Measurements from ENCODE around the gene BRD1.

- TF ChIP-seq SIN3A (IDR thresholded peaks at IDR 0.05; ENCODE audit: low read depth) (no peak), POLR2A (IDR thresholded peaks at IDR 0.05; ENCODE audit: borderline replicate concordance, extremely low read depth, insufficient read depth, insufficient read length) (no peak), EZH2 (IDR thresholded peaks at IDR 0.05) (no peak), SRF (IDR thresholded peaks at IDR 0.05; ENCODE audit: low read depth) (no peak), EZH2phosphoT487 (IDR thresholded peaks at IDR 0.05; ENCODE audit: borderline replicate concordance) (no peak), JUND (IDR thresholded peaks at IDR 0.05) (no peak)
- TF ChIP-seq, protein P1, sequence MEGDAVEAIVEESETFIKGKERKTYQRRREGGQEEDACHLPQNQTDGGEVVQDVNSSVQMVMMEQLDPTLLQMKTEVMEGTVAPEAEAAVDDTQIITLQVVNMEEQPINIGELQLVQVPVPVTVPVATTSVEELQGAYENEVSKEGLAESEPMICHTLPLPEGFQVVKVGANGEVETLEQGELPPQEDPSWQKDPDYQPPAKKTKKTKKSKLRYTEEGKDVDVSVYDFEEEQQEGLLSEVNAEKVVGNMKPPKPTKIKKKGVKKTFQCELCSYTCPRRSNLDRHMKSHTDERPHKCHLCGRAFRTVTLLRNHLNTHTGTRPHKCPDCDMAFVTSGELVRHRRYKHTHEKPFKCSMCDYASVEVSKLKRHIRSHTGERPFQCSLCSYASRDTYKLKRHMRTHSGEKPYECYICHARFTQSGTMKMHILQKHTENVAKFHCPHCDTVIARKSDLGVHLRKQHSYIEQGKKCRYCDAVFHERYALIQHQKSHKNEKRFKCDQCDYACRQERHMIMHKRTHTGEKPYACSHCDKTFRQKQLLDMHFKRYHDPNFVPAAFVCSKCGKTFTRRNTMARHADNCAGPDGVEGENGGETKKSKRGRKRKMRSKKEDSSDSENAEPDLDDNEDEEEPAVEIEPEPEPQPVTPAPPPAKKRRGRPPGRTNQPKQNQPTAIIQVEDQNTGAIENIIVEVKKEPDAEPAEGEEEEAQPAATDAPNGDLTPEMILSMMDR (IDR thresholded peaks at IDR 0.05 in 2 of 3, conservative IDR thresholded peaks at IDR 0.05 in 1 of 3; ENCODE audit: borderline replicate concordance in 1 of 3, insufficient read depth in 1 of 3, low read depth in 2 of 3, low read length in 2 of 3), result no peak
- TF ChIP-seq, protein P2, sequence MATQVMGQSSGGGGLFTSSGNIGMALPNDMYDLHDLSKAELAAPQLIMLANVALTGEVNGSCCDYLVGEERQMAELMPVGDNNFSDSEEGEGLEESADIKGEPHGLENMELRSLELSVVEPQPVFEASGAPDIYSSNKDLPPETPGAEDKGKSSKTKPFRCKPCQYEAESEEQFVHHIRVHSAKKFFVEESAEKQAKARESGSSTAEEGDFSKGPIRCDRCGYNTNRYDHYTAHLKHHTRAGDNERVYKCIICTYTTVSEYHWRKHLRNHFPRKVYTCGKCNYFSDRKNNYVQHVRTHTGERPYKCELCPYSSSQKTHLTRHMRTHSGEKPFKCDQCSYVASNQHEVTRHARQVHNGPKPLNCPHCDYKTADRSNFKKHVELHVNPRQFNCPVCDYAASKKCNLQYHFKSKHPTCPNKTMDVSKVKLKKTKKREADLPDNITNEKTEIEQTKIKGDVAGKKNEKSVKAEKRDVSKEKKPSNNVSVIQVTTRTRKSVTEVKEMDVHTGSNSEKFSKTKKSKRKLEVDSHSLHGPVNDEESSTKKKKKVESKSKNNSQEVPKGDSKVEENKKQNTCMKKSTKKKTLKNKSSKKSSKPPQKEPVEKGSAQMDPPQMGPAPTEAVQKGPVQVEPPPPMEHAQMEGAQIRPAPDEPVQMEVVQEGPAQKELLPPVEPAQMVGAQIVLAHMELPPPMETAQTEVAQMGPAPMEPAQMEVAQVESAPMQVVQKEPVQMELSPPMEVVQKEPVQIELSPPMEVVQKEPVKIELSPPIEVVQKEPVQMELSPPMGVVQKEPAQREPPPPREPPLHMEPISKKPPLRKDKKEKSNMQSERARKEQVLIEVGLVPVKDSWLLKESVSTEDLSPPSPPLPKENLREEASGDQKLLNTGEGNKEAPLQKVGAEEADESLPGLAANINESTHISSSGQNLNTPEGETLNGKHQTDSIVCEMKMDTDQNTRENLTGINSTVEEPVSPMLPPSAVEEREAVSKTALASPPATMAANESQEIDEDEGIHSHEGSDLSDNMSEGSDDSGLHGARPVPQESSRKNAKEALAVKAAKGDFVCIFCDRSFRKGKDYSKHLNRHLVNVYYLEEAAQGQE (IDR thresholded peaks at IDR 0.05; ENCODE audit: low read depth), result no peak
- TF ChIP-seq, protein P3, sequence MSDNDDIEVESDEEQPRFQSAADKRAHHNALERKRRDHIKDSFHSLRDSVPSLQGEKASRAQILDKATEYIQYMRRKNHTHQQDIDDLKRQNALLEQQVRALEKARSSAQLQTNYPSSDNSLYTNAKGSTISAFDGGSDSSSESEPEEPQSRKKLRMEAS (IDR thresholded peaks at IDR 0.05), result no peak
Observed at GRCh38 chr22:49723478-49724029, 104.1 kb downstream of the BRD1 start.
